Transverse colon (tissue), 3 donors: ENCODE data around the gene MAPKBP1.

Experiments used
- POLR2A ChIP-seq: fragments of 450-650 bp; IDR thresholded peaks from one replicate; pipeline ENCODE4 v1.6.1; 2016; ENCODE audit warnings: antibody characterized with exemption, mild to moderate bottlenecking, moderate library complexity
- TF ChIP-seq, protein P1 (sequence below), 5 experiments: fragments of 200-600 bp in 3 of 5; fragments of 450-650 bp in 2 of 5; sonication (generic) in 3 of 5; IDR thresholded peaks; 1 replicate in 2 of 5; 2 replicates in 3 of 5; pipeline ENCODE4 v1.5.1; 2016 to 2017; ENCODE audit warnings: antibody characterized with exemption in 5 of 5, inconsistent platforms in 3 of 5, mild to moderate bottlenecking in 2 of 5, moderate library complexity in 1 of 5

DNA sequence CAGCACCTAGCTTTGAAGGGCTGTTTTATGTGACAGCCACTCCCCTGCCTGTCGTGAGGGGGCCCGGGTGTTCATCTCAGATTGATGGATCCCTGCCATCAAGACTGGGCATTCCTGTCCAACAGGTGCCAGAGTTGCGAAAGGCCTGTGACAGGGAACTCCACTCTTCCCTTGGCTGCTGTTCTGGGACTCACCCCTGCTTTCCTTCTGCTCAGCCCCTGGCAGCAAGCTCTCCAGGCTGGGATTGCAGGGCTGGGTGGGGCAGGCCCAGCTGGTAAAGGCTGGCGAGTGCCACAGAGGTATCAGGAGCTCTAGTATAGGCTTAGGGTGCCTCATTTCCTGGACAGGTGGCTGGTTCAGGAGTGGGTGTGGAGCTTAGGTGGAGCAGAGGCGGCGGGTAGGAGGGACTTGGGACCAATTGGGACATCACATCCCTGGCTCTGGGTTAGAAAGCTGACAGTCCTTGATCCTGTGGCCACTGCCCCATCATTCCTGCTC is 64.2 kb downstream of the MAPKBP1 start, which contains the start of gene PLA2G4B:
- TF ChIP-seq, protein P1, sequence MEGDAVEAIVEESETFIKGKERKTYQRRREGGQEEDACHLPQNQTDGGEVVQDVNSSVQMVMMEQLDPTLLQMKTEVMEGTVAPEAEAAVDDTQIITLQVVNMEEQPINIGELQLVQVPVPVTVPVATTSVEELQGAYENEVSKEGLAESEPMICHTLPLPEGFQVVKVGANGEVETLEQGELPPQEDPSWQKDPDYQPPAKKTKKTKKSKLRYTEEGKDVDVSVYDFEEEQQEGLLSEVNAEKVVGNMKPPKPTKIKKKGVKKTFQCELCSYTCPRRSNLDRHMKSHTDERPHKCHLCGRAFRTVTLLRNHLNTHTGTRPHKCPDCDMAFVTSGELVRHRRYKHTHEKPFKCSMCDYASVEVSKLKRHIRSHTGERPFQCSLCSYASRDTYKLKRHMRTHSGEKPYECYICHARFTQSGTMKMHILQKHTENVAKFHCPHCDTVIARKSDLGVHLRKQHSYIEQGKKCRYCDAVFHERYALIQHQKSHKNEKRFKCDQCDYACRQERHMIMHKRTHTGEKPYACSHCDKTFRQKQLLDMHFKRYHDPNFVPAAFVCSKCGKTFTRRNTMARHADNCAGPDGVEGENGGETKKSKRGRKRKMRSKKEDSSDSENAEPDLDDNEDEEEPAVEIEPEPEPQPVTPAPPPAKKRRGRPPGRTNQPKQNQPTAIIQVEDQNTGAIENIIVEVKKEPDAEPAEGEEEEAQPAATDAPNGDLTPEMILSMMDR (IDR thresholded peaks at IDR 0.05) = no peak
- TF ChIP-seq POLR2A = no peak
